Measurements from ENCODE around the gene GALK2.

The GALK2 gene

DNA sequence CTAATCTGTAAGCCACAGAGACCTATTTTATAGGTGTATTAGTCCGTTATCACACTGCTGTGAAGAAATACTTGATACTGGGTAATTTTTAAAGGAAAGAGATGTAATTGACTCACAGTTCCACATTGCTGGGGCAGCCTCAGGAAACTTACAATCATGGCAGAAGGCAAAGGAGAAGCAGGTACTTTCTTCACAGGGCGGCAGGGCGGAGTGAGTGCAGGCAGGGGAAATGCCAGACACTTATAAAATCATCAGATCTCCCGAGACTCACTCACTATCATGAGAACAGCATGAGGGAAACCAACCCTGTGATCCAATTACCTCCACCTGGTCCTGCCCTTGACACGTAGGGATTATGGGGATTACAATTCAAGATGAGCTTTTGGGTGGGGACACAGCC lies 108.7 kb downstream of the GALK2 start:
- no peak overlapping the region for H3K4me3 ChIP-seq (ENCODE audit: low read depth, low read length)
- DNase-seq (ENCODE audit: low read depth), result no peak
- TF ChIP-seq, protein P1, sequence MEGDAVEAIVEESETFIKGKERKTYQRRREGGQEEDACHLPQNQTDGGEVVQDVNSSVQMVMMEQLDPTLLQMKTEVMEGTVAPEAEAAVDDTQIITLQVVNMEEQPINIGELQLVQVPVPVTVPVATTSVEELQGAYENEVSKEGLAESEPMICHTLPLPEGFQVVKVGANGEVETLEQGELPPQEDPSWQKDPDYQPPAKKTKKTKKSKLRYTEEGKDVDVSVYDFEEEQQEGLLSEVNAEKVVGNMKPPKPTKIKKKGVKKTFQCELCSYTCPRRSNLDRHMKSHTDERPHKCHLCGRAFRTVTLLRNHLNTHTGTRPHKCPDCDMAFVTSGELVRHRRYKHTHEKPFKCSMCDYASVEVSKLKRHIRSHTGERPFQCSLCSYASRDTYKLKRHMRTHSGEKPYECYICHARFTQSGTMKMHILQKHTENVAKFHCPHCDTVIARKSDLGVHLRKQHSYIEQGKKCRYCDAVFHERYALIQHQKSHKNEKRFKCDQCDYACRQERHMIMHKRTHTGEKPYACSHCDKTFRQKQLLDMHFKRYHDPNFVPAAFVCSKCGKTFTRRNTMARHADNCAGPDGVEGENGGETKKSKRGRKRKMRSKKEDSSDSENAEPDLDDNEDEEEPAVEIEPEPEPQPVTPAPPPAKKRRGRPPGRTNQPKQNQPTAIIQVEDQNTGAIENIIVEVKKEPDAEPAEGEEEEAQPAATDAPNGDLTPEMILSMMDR (IDR thresholded peaks at IDR 0.05; ENCODE audit: control insufficient read depth, extremely low read depth, insufficient read depth), result no peak

- DNase-seq (ENCODE audit: low read depth), result no peak
- H3K4me3 ChIP-seq (ENCODE audit: low read depth, low read length), result no peak overlapping the region
- TF ChIP-seq, protein P1 (IDR thresholded peaks at IDR 0.05; ENCODE audit: control insufficient read depth, extremely low read depth, insufficient read depth), result no peak
Observed at GRCh38 chr15:49279521-49280456, 109.7 kb downstream of the GALK2 start.

- TF ChIP-seq, protein P1 (IDR thresholded peaks at IDR 0.05; ENCODE audit: control insufficient read depth, extremely low read depth, insufficient read depth), result no peak
- no peak overlapping the region for H3K4me3 ChIP-seq (ENCODE audit: low read depth, low read length)
- no peak for DNase-seq (ENCODE audit: low read depth)
Observed at GRCh38 chr15:49282366-49282765, 112.3 kb downstream of the GALK2 start.

DNA sequence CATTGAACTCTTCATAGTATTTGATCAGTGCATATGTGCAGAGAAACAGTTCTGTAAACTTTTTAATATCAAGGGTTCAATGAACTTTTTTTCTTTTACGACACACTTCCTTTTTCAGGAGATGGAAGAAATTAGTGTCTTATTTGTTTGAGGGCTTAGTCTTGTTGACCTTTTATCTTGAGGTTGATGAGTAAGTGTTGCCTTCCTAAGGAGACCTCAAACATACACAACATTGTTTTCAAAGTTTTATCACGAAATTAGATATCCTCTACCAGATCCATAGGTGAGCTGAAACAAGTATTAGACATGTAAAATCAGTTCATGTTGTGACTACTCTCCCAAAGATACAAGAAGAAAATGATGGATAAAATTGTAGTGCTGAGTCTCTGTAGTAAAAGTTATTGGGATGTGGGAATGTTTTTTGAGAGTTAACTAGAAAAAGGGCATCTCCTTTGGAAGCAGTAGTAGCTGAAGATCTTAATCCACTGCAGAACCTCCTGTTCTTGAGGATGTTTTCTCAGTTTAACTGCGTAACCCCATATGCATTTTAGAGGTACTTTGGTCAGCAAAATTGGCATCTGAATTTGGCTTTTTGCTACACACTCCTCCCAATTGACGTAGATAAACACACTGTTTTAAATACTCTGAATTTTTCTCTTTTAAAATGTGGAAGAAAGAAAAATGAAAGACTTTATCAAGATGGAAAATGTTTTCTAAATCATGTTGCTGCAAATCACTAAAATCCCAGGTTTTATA lies 116.8 kb downstream of the GALK2 start:
- DNase-seq (ENCODE audit: low read depth), result no peak
- H3K4me3 ChIP-seq (ENCODE audit: low read depth, low read length), result no peak overlapping the region
- TF ChIP-seq, protein P1 (IDR thresholded peaks at IDR 0.05; ENCODE audit: control insufficient read depth, extremely low read depth, insufficient read depth), result no peak

DNA sequence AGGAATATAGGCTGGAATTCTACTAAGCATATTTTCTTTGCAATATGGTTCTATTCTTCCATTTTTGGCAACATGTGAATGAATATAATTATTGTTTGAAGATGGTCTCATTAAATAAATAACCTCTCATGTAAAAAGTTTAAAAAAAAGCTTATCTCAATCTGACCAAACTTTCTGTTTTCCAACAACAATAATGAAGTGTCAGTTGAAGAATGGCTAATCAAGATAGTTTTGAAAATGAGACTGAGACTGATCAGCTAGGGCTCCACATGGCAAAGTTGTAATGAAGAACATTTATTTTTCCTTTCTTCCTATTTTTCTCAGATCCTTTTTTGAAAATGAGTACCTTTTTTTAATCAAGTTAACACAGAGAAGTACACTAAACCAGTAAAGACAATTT lies 117.4 kb downstream of the GALK2 start:
- TF ChIP-seq, protein P1 (IDR thresholded peaks at IDR 0.05; ENCODE audit: control insufficient read depth, extremely low read depth, insufficient read depth), result no peak
- H3K4me3 ChIP-seq (ENCODE audit: low read depth, low read length), result no peak overlapping the region
- DNase-seq (ENCODE audit: low read depth), result no peak

- DNase-seq (ENCODE audit: low read depth), result no peak
- TF ChIP-seq, protein P1 (IDR thresholded peaks at IDR 0.05; ENCODE audit: control insufficient read depth, extremely low read depth, insufficient read depth), result no peak
- H3K4me3 ChIP-seq (ENCODE audit: low read depth, low read length), result no peak overlapping the region
Observed at GRCh38 chr15:49288391-49288790, 118.3 kb downstream of the GALK2 start.

Data from LNCaP clone FGC (cell line).